Right ventricle myocardium superior (tissue), 1 donor: ENCODE data around the gene DENND4A. TPM values are rescaled to one million over a fixed set of nuclear protein-coding genes. Genes with fewer than 3 reads are reported as not detected.
A peak's percentile ranks its signal among the peaks of the same experiment; 100 is the strongest.

Experiments
- ATAC-seq: fragments of 200-7000 bp; cut with Tn5 transposase; one replicate; pipeline ENCODE4 v1.9.1; 2020; ENCODE audit warnings: mild to moderate bottlenecking; ENCODE audit not compliant: poor library complexity
- DNase-seq: peaks from one replicate; pipeline ENCODE4 v3.0.0-alpha.2; 2020
- intact Hi-C: fragments of 100-400 bp; cut with DNase I; formaldehyde crosslinking; loops from one replicate; pipeline ENCODE4 v1.11.2; 2022
- total RNA-seq: library from RNA; stranded (reverse); fragmentation: NEBNext Ultra II Directional; extraction: Animal tissue kit (Norgen Biotek cat#: 25700); gene quantifications from one replicate; pipeline ENCODE4 v1.2.1, GENCODE V29; 2021
- donor health status: DM: no; HTN: yes; CAD: no; lungs with severe emphysema.

The DENND4A gene
- total RNA-seq, 1 donor from 2014 or later, result 11.8 TPM

GRCh38 chr15:65651831-65652749 is 140.0 kb downstream of the DENND4A start:
- DNase-seq, result no peak
- intact Hi-C loops, result no loop called here
- peak; percentile 58 for ATAC-seq

GRCh38 chr15:65651042-65651322 is 141.1 kb downstream of the DENND4A start:
- DNase-seq, result no peak
- intact Hi-C loops, result no loop called here
- ATAC-seq, result no peak

GRCh38 chr15:65650312-65651041 is 141.6 kb downstream of the DENND4A start:
- DNase-seq (no peak), ATAC-seq (no peak)
- intact Hi-C loops, result no loop called here

GRCh38 chr15:65646486-65646885 is 145.6 kb downstream of the DENND4A start:
- ATAC-seq, result no peak
- intact Hi-C loops, result no loop called here
- no peak for DNase-seq

GRCh38 chr15:65645392-65645791 is 146.7 kb downstream of the DENND4A start:
- no peak for DNase-seq
- intact Hi-C loops, result no loop called here

GRCh38 chr15:65644282-65644681 is 147.8 kb downstream of the DENND4A start:
- DNase-seq, result no peak
- intact Hi-C loops, result no loop called here
- ATAC-seq, result no peak

More at GRCh38 chr15:65645392-65645791, 146.7 kb downstream of the DENND4A start:
- no peak for ATAC-seq

GRCh38 chr15:65642594-65642993 is 149.5 kb downstream of the DENND4A start:
- DNase-seq (no peak), ATAC-seq (no peak)
- intact Hi-C loops, result no loop called here

- intact Hi-C loops, result no loop called here
- ATAC-seq (no peak), DNase-seq (no peak)
Observed at GRCh38 chr15:65641768-65642475, 150.2 kb downstream of the DENND4A start.

- ATAC-seq (no peak), DNase-seq (no peak)
- intact Hi-C loops, result loop anchor here (2.0 kb wide), 1 partner anchor 217 kb away; no protein-coding TSS in a partner anchor
Observed at GRCh38 chr15:65639509-65639908, 152.6 kb downstream of the DENND4A start.

- no peak for DNase-seq
- intact Hi-C loops, result loop anchor here (2.0 kb wide), 1 partner anchor 218 kb away; no protein-coding TSS in a partner anchor
- peak; percentile 90 for ATAC-seq
Observed at GRCh38 chr15:65638681-65639089, 153.4 kb downstream of the DENND4A start.

GRCh38 chr15:65638109-65638508 is 154.0 kb downstream of the DENND4A start:
- ATAC-seq (no peak), DNase-seq (peak; percentile 44)
- intact Hi-C loops, result loop anchor here (2.0 kb wide), 1 partner anchor 219 kb away; no protein-coding TSS in a partner anchor

- no peak for ATAC-seq
- intact Hi-C loops, result no loop called here
- no peak for DNase-seq
Observed at GRCh38 chr15:65634356-65634755, 157.7 kb downstream of the DENND4A start.

- intact Hi-C loops, result no loop called here
- no peak for ATAC-seq
- no peak for DNase-seq
Observed at GRCh38 chr15:65633752-65634151, 158.3 kb downstream of the DENND4A start.

- ATAC-seq (no peak), DNase-seq (no peak)
- intact Hi-C loops, result no loop called here
Observed at GRCh38 chr15:65632780-65633375, 159.2 kb downstream of the DENND4A start.

- intact Hi-C loops, result no loop called here
- ATAC-seq, result no peak
- DNase-seq, result no peak
Observed at GRCh38 chr15:65631503-65631902, 160.6 kb downstream of the DENND4A start.

GRCh38 chr15:65630760-65631159 is 161.3 kb downstream of the DENND4A start:
- intact Hi-C loops, result no loop called here
- no peak for ATAC-seq
- no peak for DNase-seq

GRCh38 chr15:65629548-65629947 is 162.5 kb downstream of the DENND4A start:
- intact Hi-C loops, result no loop called here
- no peak for DNase-seq
- ATAC-seq, result no peak

- intact Hi-C loops, result no loop called here
- DNase-seq, result no peak
- ATAC-seq, result no peak
Observed at GRCh38 chr15:65626856-65627255, 165.2 kb downstream of the DENND4A start.

GRCh38 chr15:65623103-65623502 is 169.0 kb downstream of the DENND4A start:
- intact Hi-C loops, result no loop called here
- ATAC-seq (no peak), DNase-seq (no peak)
